Measurements from ENCODE around the gene KLK3. TPM values are rescaled to one million over a fixed set of nuclear protein-coding genes. Genes with fewer than 3 reads are reported as not detected.

Gene KLK3
- total and polyA plus RNA-seq, 2 donors = 0.19 to 0.96 TPM

GRCh38 chr19:50827476-50827875 is 27.2 kb upstream of the KLK3 start:
- no peaks in the 10 kb centered on the region for H3K36me3 ChIP-seq (ENCODE audit: control insufficient read depth in 2 of 2, insufficient read depth in 2 of 2, low read length in 1 of 2)
- H3K9me3 ChIP-seq (ENCODE audit: control insufficient read depth in 2 of 2, insufficient read depth in 1 of 2, low read length in 1 of 2) = peaks cover 0 to 5% of the 10 kb centered on the region in 2 donors
- WGBS = 87% methylated on average over 14 of the region's 14 CpGs
- H3K4me3 ChIP-seq (ENCODE audit: low read length in 2 of 2) = no peak overlapping the region
- DNase-seq (ENCODE audit: low read depth in 6 of 9, low spot score in 9 of 9) = no peak
- no peak overlapping the region for H3K27ac ChIP-seq (ENCODE audit: low read depth in 1 of 2, low read length in 1 of 2)
- peaks cover 0 to 24% of the 10 kb centered on the region in 2 donors for H3K27me3 ChIP-seq (ENCODE audit: control insufficient read depth in 2 of 2, insufficient read depth in 1 of 2, low read length in 1 of 2)
- H3K4me1 ChIP-seq (ENCODE audit: control insufficient read depth in 2 of 2, insufficient read depth in 2 of 2, low read length in 2 of 2) = no peaks in the 10 kb centered on the region

DNA sequence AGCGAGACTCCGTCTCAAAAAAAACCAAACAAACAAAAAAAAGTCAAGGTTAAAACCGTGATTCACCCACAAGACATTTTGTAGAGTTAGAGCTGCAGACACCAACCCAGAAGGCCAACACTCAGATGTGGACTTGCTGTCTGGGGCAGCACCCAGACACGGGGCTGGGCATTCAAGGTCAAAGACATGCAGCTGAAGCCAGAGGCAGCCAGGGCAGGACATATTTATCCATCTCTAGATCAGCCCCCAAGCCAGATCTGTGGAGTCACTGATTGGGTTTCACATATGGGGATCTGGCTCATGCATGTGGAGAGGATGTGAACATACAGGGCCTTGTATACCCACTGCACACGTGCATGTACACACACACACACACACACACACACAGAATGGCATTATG is 24.9 kb upstream of the KLK3 start:
- H3K9me3 ChIP-seq (ENCODE audit: control insufficient read depth in 2 of 2, insufficient read depth in 1 of 2, low read length in 1 of 2) = peaks cover 0 to 5% of the 10 kb centered on the region in 2 donors
- H3K27ac ChIP-seq (ENCODE audit: low read depth in 1 of 2, low read length in 1 of 2) = no peak overlapping the region
- H3K4me3 ChIP-seq (ENCODE audit: low read length in 2 of 2) = no peak overlapping the region
- no peak for DNase-seq (ENCODE audit: low read depth in 6 of 9, low spot score in 9 of 9)
- WGBS = 86% methylated on average over 5 of the region's 5 CpGs
- H3K4me1 ChIP-seq (ENCODE audit: control insufficient read depth in 2 of 2, insufficient read depth in 2 of 2, low read length in 2 of 2) = no peaks in the 10 kb centered on the region
- H3K36me3 ChIP-seq (ENCODE audit: control insufficient read depth in 2 of 2, insufficient read depth in 2 of 2, low read length in 1 of 2) = no peaks in the 10 kb centered on the region
- peaks cover under 1 to 28% of the 10 kb centered on the region in 2 donors for H3K27me3 ChIP-seq (ENCODE audit: control insufficient read depth in 2 of 2, insufficient read depth in 1 of 2, low read length in 1 of 2)

- no peak overlapping the region for H3K4me3 ChIP-seq (ENCODE audit: low read length in 2 of 2)
- H3K4me1 ChIP-seq (ENCODE audit: control insufficient read depth in 2 of 2, insufficient read depth in 2 of 2, low read length in 2 of 2) = peaks cover 1 to 2% of the 10 kb centered on the region in 2 donors
- 63% methylated on average over 17 of the region's 17 CpGs for WGBS
- no peak for DNase-seq (ENCODE audit: low read depth in 6 of 9, low spot score in 9 of 9)
- peaks cover 0 to 5% of the 10 kb centered on the region in 2 donors for H3K9me3 ChIP-seq (ENCODE audit: control insufficient read depth in 2 of 2, insufficient read depth in 1 of 2, low read length in 1 of 2)
- peaks cover 7 to 35% of the 10 kb centered on the region in 2 donors for H3K27me3 ChIP-seq (ENCODE audit: control insufficient read depth in 2 of 2, insufficient read depth in 1 of 2, low read length in 1 of 2)
- H3K27ac ChIP-seq (ENCODE audit: low read depth in 1 of 2, low read length in 1 of 2) = no peak overlapping the region
- H3K36me3 ChIP-seq (ENCODE audit: control insufficient read depth in 2 of 2, insufficient read depth in 2 of 2, low read length in 1 of 2) = no peaks in the 10 kb centered on the region
These were observed 24.3 kb upstream of the KLK3 start for GRCh38 chr19:50830266-50831025.

GRCh38 chr19:50831026-50831396 is 23.7 kb upstream of the KLK3 start:
- Histone ChIP-seq H3K4me1 (ENCODE audit: control insufficient read depth in 2 of 2, insufficient read depth in 2 of 2, low read length in 2 of 2) (peaks cover 3 to 5% of the 10 kb centered on the region in 2 donors), H3K9me3 (ENCODE audit: control insufficient read depth in 2 of 2, insufficient read depth in 1 of 2, low read length in 1 of 2) (peaks cover 0 to 5% of the 10 kb centered on the region in 2 donors), H3K27me3 (ENCODE audit: control insufficient read depth in 2 of 2, insufficient read depth in 1 of 2, low read length in 1 of 2) (peaks cover 11 to 41% of the 10 kb centered on the region in 2 donors), H3K27ac (ENCODE audit: low read depth in 1 of 2, low read length in 1 of 2) (no peak overlapping the region), H3K4me3 (ENCODE audit: low read length in 2 of 2) (no peak overlapping the region), H3K36me3 (ENCODE audit: control insufficient read depth in 2 of 2, insufficient read depth in 2 of 2, low read length in 1 of 2) (no peaks in the 10 kb centered on the region)
- 82% methylated on average over 7 of the region's 7 CpGs for WGBS
- DNase-seq (ENCODE audit: low read depth in 6 of 9, low spot score in 9 of 9) = no peak

GRCh38 chr19:50832666-50833065 is 22.0 kb upstream of the KLK3 start:
- no peaks in the 10 kb centered on the region for H3K36me3 ChIP-seq (ENCODE audit: control insufficient read depth in 2 of 2, insufficient read depth in 2 of 2, low read length in 1 of 2)
- no peaks in the 10 kb centered on the region for H3K9me3 ChIP-seq (ENCODE audit: control insufficient read depth in 2 of 2, insufficient read depth in 1 of 2, low read length in 1 of 2)
- H3K4me1 ChIP-seq (ENCODE audit: control insufficient read depth in 2 of 2, insufficient read depth in 2 of 2, low read length in 2 of 2) = peaks cover 3 to 5% of the 10 kb centered on the region in 2 donors
- no peak overlapping the region for H3K27ac ChIP-seq (ENCODE audit: low read depth in 1 of 2, low read length in 1 of 2)
- WGBS = 90% methylated on average over 8 of the region's 8 CpGs
- DNase-seq (ENCODE audit: low read depth in 6 of 9, low spot score in 9 of 9) = no peak
- no peak overlapping the region for H3K4me3 ChIP-seq (ENCODE audit: low read length in 2 of 2)
- H3K27me3 ChIP-seq (ENCODE audit: control insufficient read depth in 2 of 2, insufficient read depth in 1 of 2, low read length in 1 of 2) = peaks cover 17 to 48% of the 10 kb centered on the region in 2 donors

- Histone ChIP-seq H3K36me3 (ENCODE audit: control insufficient read depth in 2 of 2, insufficient read depth in 2 of 2, low read length in 1 of 2) (no peaks in the 10 kb centered on the region), H3K9me3 (ENCODE audit: control insufficient read depth in 2 of 2, insufficient read depth in 1 of 2, low read length in 1 of 2) (no peaks in the 10 kb centered on the region), H3K4me3 (ENCODE audit: low read length in 2 of 2) (no peak within 1 kb of the TSS), H3K4me1 (ENCODE audit: control insufficient read depth in 2 of 2, insufficient read depth in 2 of 2, low read length in 2 of 2) (peaks cover 3 to 5% of the 10 kb centered on the region in 2 donors), H3K27me3 (ENCODE audit: control insufficient read depth in 2 of 2, insufficient read depth in 1 of 2, low read length in 1 of 2) (peaks cover 17 to 48% of the 10 kb centered on the region in 2 donors), H3K27ac (ENCODE audit: low read depth in 1 of 2, low read length in 1 of 2) (no peak within 1 kb of the TSS)
- WGBS = 81% methylated on average over 8 of the region's 8 CpGs
- DNase-seq (ENCODE audit: low read depth in 6 of 9, low spot score in 9 of 9) = no peak
These were observed 21.5 kb upstream of the KLK3 start, which contains the start of gene KLK15 for GRCh38 chr19:50833117-50833801. TSS of gene KLK15 (minus strand) at chr19:50833574. CDS start at chr19:50831492, 2,082 bp downstream.

- 97% methylated on average over 6 of the region's 6 CpGs for WGBS
- no peak for DNase-seq (ENCODE audit: low read depth in 6 of 9, low spot score in 9 of 9)
- no peaks in the 10 kb centered on the region for H3K36me3 ChIP-seq (ENCODE audit: control insufficient read depth in 2 of 2, insufficient read depth in 2 of 2, low read length in 1 of 2)
- no peak overlapping the region for H3K27ac ChIP-seq (ENCODE audit: low read depth in 1 of 2, low read length in 1 of 2)
- H3K9me3 ChIP-seq (ENCODE audit: control insufficient read depth in 2 of 2, insufficient read depth in 1 of 2, low read length in 1 of 2) = no peaks in the 10 kb centered on the region
- H3K4me3 ChIP-seq (ENCODE audit: low read length in 2 of 2) = no peak overlapping the region
- peaks cover 3 to 5% of the 10 kb centered on the region in 2 donors for H3K4me1 ChIP-seq (ENCODE audit: control insufficient read depth in 2 of 2, insufficient read depth in 2 of 2, low read length in 2 of 2)
- peaks cover 17 to 48% of the 10 kb centered on the region in 2 donors for H3K27me3 ChIP-seq (ENCODE audit: control insufficient read depth in 2 of 2, insufficient read depth in 1 of 2, low read length in 1 of 2)
These were observed 20.9 kb upstream of the KLK3 start for GRCh38 chr19:50833802-50834167.

- Histone ChIP-seq H3K4me3 (ENCODE audit: low read length in 2 of 2) (peak overlapping the region; percentile 29 to 47), H3K9me3 (ENCODE audit: control insufficient read depth in 2 of 2, insufficient read depth in 1 of 2, low read length in 1 of 2) (no peaks in the 10 kb centered on the region), H3K27me3 (ENCODE audit: control insufficient read depth in 2 of 2, insufficient read depth in 1 of 2, low read length in 1 of 2) (peaks cover 17 to 48% of the 10 kb centered on the region in 2 donors), H3K27ac (ENCODE audit: low read depth in 1 of 2, low read length in 1 of 2) (no peak overlapping the region), H3K36me3 (ENCODE audit: control insufficient read depth in 2 of 2, insufficient read depth in 2 of 2, low read length in 1 of 2) (no peaks in the 10 kb centered on the region), H3K4me1 (ENCODE audit: control insufficient read depth in 2 of 2, insufficient read depth in 2 of 2, low read length in 2 of 2) (peaks cover 3 to 5% of the 10 kb centered on the region in 2 donors)
- WGBS = 37% methylated on average over 13 of the region's 13 CpGs
- DNase-seq (ENCODE audit: low read depth in 6 of 9, low spot score in 9 of 9) = no peak
These were observed 19.5 kb upstream of the KLK3 start for GRCh38 chr19:50835103-50835784.

All from thymus (tissue), 11 donors.